Fibroblast of peridontal ligament (primary cell): ENCODE data around the gene FBXL19.
A peak's percentile ranks its signal among the peaks of the same experiment; 100 is the strongest.

Experiments
- DNase-seq: peaks from one replicate; pipeline ENCODE4 v3.0.0-alpha.2; 2010; ENCODE audit errors: extremely low read depth

The FBXL19 gene

GRCh38 chr16:30947541-30947858 is 24.1 kb downstream of the FBXL19 start:
- no peak for DNase-seq

- peak; percentile 99 for DNase-seq
These were observed 24.7 kb downstream of the FBXL19 start for GRCh38 chr16:30947859-30948666.

- peak; percentile 43 for DNase-seq
These were observed 25.6 kb downstream of the FBXL19 start, which contains the start of gene ORAI3 for GRCh38 chr16:30948667-30949649. Gene ORAI3 (plus strand): TSS chr16:30949068. CDS start chr16:30949290, 222 bp downstream.

GRCh38 chr16:30949650-30950515 is 26.5 kb downstream of the FBXL19 start:
- peak; percentile 79 for DNase-seq

GRCh38 chr16:30950516-30951065 is 27.2 kb downstream of the FBXL19 start:
- DNase-seq: no peak

- no peak for DNase-seq
These were observed 27.8 kb downstream of the FBXL19 start for GRCh38 chr16:30951193-30951592.

GRCh38 chr16:30951750-30952149 is 28.4 kb downstream of the FBXL19 start:
- peak; percentile 93 for DNase-seq

- DNase-seq: no peak
These were observed 29.7 kb downstream of the FBXL19 start for GRCh38 chr16:30953111-30953510.

GRCh38 chr16:30953511-30954124 is 30.2 kb downstream of the FBXL19 start:
- DNase-seq: peak; percentile 60

GRCh38 chr16:30954993-30955392 is 31.6 kb downstream of the FBXL19 start:
- DNase-seq: no peak

GRCh38 chr16:30956601-30957455 is 33.5 kb downstream of the FBXL19 start:
- peak; percentile 80 for DNase-seq

- DNase-seq: peak; percentile 94
These were observed 34.2 kb downstream of the FBXL19 start, which contains the start of gene SETD1A for GRCh38 chr16:30957456-30958174. Gene SETD1A (plus strand): TSS chr16:30957754. CDS start chr16:30958732, 978 bp downstream.

GRCh38 chr16:30958175-30959079 is 35.1 kb downstream of the FBXL19 start:
- peak; percentile 48 for DNase-seq

- DNase-seq: no peak
These were observed 38.0 kb downstream of the FBXL19 start for GRCh38 chr16:30961384-30961783.

GRCh38 chr16:30963925-30964511 is 40.6 kb downstream of the FBXL19 start:
- no peak for DNase-seq

- no peak for DNase-seq
These were observed 41.3 kb downstream of the FBXL19 start for GRCh38 chr16:30964574-30965226.

GRCh38 chr16:30965436-30965835 is 42.1 kb downstream of the FBXL19 start:
- no peak for DNase-seq
